Midbrain (tissue), 1 donor: ENCODE measurements around the gene CHADL.

Experiments
- DNase-seq: peaks from one replicate; lab custom pipeline; 2025; lab: John Stamatoyannopoulos, UW

The CHADL gene

GRCh38 chr22:41256254-41257253 lies 15.8 kb upstream of the CHADL start:
- no peak for DNase-seq

DNA sequence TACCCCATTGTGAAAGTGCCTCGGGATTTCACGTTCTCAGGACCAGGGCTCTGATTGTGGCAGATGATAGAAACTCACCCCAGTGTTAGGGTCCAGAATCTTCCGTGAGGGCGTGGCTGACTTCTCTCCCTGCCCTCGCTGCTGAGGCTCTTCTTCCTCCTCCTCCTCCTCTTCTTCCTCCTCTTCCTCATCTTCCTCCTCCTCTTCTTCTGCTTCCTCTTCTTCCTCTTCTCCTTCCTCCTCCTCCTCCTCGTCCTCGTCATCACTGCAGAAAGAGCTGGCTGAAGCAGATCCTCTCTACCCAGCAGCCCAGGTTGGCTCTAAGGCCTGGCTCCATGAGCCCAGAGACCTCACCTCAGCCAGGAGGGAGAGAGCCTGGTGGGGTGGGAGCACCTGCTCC lies 13.5 kb upstream of the CHADL start:
- no peak for DNase-seq

DNA sequence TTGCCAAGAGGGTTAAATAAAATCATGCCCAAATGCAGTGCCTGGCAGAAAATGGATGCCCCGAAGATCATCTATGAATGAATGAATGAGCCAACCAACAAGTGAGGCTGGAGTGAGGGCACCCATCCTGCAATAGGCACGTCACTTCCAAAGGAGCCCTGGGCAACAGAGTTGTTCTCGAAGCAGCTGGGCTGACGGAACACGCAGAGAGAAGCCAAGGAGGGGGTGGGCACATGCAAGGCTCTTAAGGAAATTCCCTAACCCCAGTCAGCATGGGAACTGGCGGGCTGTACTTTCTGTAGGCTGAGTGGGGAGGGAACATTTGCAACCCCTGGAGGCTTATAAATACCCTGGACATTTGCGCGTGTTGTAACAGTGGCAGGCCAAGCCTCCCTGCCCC lies 11.6 kb upstream of the CHADL start:
- no peak for DNase-seq

DNA sequence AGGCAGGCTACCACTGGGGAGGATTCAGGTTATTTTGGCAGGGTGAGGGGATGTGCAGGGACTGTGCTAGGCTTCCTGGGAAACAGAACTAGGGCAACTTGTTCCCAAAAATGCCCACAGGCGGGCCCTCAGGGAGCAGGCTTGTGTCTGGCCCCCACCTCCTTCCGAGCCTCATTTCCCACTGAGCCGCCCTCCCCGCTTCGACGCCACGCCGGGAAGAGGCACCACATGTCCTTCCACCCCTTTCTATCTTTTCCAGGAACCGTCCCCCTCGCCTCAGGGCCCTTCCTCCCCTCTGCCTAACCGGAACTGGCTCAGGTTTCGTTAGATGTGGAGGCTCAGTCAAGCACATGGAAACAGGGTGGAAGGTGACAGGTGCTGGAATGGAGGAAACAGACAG lies 9.4 kb upstream of the CHADL start:
- no peak for DNase-seq

DNA sequence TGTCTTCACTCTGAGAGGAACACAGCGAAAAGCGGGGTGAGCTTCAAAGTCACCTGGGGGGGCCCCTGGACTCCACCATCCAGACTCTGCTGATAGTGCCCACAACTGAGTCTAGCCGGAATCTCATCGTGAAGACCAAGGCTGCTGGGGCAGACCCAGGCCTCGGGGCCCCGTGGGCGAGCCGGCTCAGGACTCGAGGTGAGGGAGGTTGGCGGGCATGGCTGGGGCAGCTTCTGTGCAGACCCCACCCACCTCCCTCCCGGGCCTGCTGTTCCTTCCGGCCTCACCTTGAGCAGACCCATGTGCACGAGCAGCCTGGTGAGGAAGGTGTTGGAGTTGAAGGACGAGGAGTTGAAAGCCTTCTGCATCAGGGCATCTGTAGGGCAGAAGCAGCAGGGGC lies 8.7 kb upstream of the CHADL start:
- DNase-seq, result no peak

GRCh38 chr22:41248758-41249157 lies 8.0 kb upstream of the CHADL start:
- no peak for DNase-seq

GRCh38 chr22:41248314-41248713 lies 7.6 kb upstream of the CHADL start:
- no peak for DNase-seq

GRCh38 chr22:41247703-41248102 lies 7.0 kb upstream of the CHADL start:
- no peak for DNase-seq

GRCh38 chr22:41245917-41246499 lies 5.3 kb upstream of the CHADL start:
- no peak for DNase-seq

DNA sequence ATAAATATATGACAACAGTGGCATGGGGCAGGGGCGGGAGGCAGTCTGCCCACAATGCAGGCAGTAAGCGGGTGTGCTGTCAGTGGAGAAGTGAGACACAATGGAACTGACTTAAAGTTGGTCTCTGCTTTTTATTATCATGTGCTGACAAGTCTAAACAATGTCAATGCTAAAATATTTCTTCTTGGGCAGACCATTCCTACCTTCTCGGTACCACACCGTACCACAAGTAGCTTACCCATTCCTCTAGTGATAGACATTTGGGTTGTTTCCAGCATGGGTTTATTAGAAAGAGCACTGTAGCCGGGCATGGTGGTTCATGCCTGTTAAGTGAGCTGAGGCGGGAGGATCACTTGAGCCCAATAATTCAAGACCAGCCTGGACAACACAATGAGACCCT lies 2.6 kb upstream of the CHADL start:
- DNase-seq, result no peak

- DNase-seq, result no peak
These were observed 1.8 kb upstream of the CHADL start for GRCh38 chr22:41242396-41243117.

GRCh38 chr22:41241133-41241676 lies 474 bp upstream of the CHADL start:
- no peak for DNase-seq

- DNase-seq, result peak; percentile 36
These were observed 1.1 kb downstream of the CHADL start for GRCh38 chr22:41239443-41240128.

- DNase-seq, result no peak
These were observed 1.9 kb downstream of the CHADL start for GRCh38 chr22:41238570-41239442.

- peak; percentile 54 for DNase-seq
These were observed 2.8 kb downstream of the CHADL start for GRCh38 chr22:41237707-41238569.

GRCh38 chr22:41237036-41237706 lies 3.6 kb downstream of the CHADL start:
- DNase-seq, result no peak

- no peak for DNase-seq
These were observed 5.7 kb downstream of the CHADL start for GRCh38 chr22:41234815-41235695.

DNA sequence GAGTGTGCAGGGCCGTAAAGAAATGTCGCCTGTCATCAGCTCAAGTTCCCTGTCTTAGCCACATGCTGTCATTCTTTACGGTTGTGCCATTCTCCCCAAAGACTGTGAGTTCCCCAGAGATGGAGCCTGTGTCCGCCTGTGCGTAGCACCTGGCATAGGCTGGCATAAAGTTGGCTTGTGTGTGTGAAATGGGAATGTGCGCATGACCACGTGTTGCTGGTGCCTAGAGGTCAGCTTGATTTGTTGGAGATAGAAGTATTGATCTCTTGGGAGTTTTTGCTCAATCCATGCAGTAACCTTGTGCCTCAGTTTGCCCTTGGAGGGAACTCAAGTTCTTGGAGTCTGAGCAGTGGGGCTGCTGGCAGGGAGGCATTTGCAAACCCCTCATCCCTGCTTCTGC lies 9.4 kb downstream of the CHADL start:
- DNase-seq, result no peak
